Measurements from ENCODE around the gene EPHA6.

EPHA6 gene

GRCh38 chr3:96813820-96814650 lies at the start of gene EPHA6:
TSS of gene EPHA6 (plus strand) at chr3:96814594.
- no peak for DNase-seq

GRCh38 chr3:96776818-96777217 lies 37.6 kb upstream of the EPHA6 start:
- no peak for DNase-seq

- DNase-seq = no peak
These were observed 34.6 kb upstream of the EPHA6 start for GRCh38 chr3:96779810-96780209.

GRCh38 chr3:96796101-96796500 lies 18.3 kb upstream of the EPHA6 start:
- no peak for DNase-seq

GRCh38 chr3:96803870-96804269 lies 10.5 kb upstream of the EPHA6 start:
- no peak for DNase-seq

GRCh38 chr3:96806341-96806740 lies 8.1 kb upstream of the EPHA6 start:
- no peak for DNase-seq

GRCh38 chr3:96813134-96813819 lies 1.1 kb upstream of the EPHA6 start:
- no peak for DNase-seq

- DNase-seq = no peak
These were observed 515 bp downstream of the EPHA6 start for GRCh38 chr3:96814651-96815567.

GRCh38 chr3:96831175-96831574 lies 16.8 kb downstream of the EPHA6 start:
- DNase-seq = no peak

- DNase-seq = no peak
These were observed 18.9 kb downstream of the EPHA6 start for GRCh38 chr3:96833301-96833700.

GRCh38 chr3:96836153-96836915 lies 21.9 kb downstream of the EPHA6 start:
- no peak for DNase-seq

GRCh38 chr3:96843505-96844203 lies 29.3 kb downstream of the EPHA6 start:
- DNase-seq = no peak

- DNase-seq = no peak
These were observed 29.8 kb downstream of the EPHA6 start for GRCh38 chr3:96844204-96844514.

GRCh38 chr3:96852849-96853248 lies 38.5 kb downstream of the EPHA6 start:
- no peak for DNase-seq

- DNase-seq = no peak
These were observed 46.5 kb downstream of the EPHA6 start for GRCh38 chr3:96860882-96861281.

GRCh38 chr3:96863129-96863740 lies 48.8 kb downstream of the EPHA6 start:
- DNase-seq = no peak

- no peak for DNase-seq
These were observed 51.2 kb downstream of the EPHA6 start for GRCh38 chr3:96865605-96866004.

- no peak for DNase-seq
These were observed 54.9 kb downstream of the EPHA6 start for GRCh38 chr3:96869316-96869715.

GRCh38 chr3:96877510-96877909 lies 63.1 kb downstream of the EPHA6 start:
- no peak for DNase-seq

GRCh38 chr3:96900031-96900430 lies 85.6 kb downstream of the EPHA6 start:
- no peak for DNase-seq

- no peak for DNase-seq
These were observed 86.2 kb downstream of the EPHA6 start for GRCh38 chr3:96900566-96900965.

- DNase-seq = no peak
These were observed 101.1 kb downstream of the EPHA6 start for GRCh38 chr3:96915445-96915844.
